Raji (cell line): ENCODE results near the gene PGA5.
"Not testable (repeated sequence)": the region's sequence is repeated elsewhere in the genome, so short reads cannot be mapped to it uniquely, and the experiment has no call there.

Source experiments
- POLR2A ChIP-seq: IDR thresholded peaks from 2 replicates; pipeline ENCODE4 v1.6.1; 2011; ENCODE audit warnings: low read depth, low read length, control low read depth; ENCODE audit not compliant: insufficient read depth

PGA5 gene

GRCh38 chr11:61240875-61241274, at the start of gene PGA5:
Gene PGA5, plus strand, starts transcription at chr11:61241175. Its CDS starts 52 bp downstream, at chr11:61241227.
- TF ChIP-seq POLR2A = not testable (repeated sequence)

GRCh38 chr11:61193596-61193995, 47.4 kb upstream of the PGA5 start:
- TF ChIP-seq POLR2A = no peak

GRCh38 chr11:61194169-61194671, 46.8 kb upstream of the PGA5 start:
- TF ChIP-seq POLR2A = no peak

- no peak for TF ChIP-seq POLR2A
Observed at GRCh38 chr11:61194981-61195695, 45.8 kb upstream of the PGA5 start.

- no peak for TF ChIP-seq POLR2A
Observed at GRCh38 chr11:61195719-61196118, 45.3 kb upstream of the PGA5 start.

- no peak for TF ChIP-seq POLR2A
Observed at GRCh38 chr11:61198361-61198760, 42.6 kb upstream of the PGA5 start.

- TF ChIP-seq POLR2A = no peak
Observed at GRCh38 chr11:61198948-61199523, 41.9 kb upstream of the PGA5 start.

GRCh38 chr11:61201476-61201875, 39.5 kb upstream of the PGA5 start:
- no peak for TF ChIP-seq POLR2A

- not testable (repeated sequence) for TF ChIP-seq POLR2A
Observed at GRCh38 chr11:61202950-61203746, 37.8 kb upstream of the PGA5 start, which contains the start of gene PGA3. Gene PGA3, plus strand, starts transcription at chr11:61203515. Its CDS starts 50 bp downstream, at chr11:61203565.

GRCh38 chr11:61222047-61222446, 18.9 kb upstream of the PGA5 start, which contains the start of gene PGA4:
Gene PGA4, plus strand, starts transcription at chr11:61222347. Its CDS starts 54 bp downstream, at chr11:61222401.
- not testable (repeated sequence) for TF ChIP-seq POLR2A

- no peak for TF ChIP-seq POLR2A
Observed at GRCh38 chr11:61254403-61255025, 13.5 kb downstream of the PGA5 start.

- no peak for TF ChIP-seq POLR2A
Observed at GRCh38 chr11:61256710-61257482, 15.9 kb downstream of the PGA5 start.

GRCh38 chr11:61258546-61258945, 17.6 kb downstream of the PGA5 start:
- TF ChIP-seq POLR2A = no peak

- TF ChIP-seq POLR2A = no peak
Observed at GRCh38 chr11:61259363-61259762, 18.4 kb downstream of the PGA5 start.

GRCh38 chr11:61264371-61264770, 23.4 kb downstream of the PGA5 start:
- no peak for TF ChIP-seq POLR2A

GRCh38 chr11:61264795-61265194, 23.8 kb downstream of the PGA5 start:
- no peak for TF ChIP-seq POLR2A
